PC-9 (cell line): ENCODE data around the gene PDE8A.

Experiments
- EZH2 ChIP-seq: fragments of 200-600 bp; sonication (generic); IDR thresholded peaks from 2 replicates; pipeline ENCODE4 v1.8.0; 2017; ENCODE audit warnings: antibody characterized with exemption, low read depth
- TF ChIP-seq, protein P1 (sequence below): fragments of 200-600 bp; sonication (generic); conservative IDR thresholded peaks from 2 replicates; pipeline ENCODE4 v1.6.1; 2017; ENCODE audit warnings: mixed run types, antibody characterized with exemption, mild to moderate bottlenecking, moderate library complexity

DNA sequence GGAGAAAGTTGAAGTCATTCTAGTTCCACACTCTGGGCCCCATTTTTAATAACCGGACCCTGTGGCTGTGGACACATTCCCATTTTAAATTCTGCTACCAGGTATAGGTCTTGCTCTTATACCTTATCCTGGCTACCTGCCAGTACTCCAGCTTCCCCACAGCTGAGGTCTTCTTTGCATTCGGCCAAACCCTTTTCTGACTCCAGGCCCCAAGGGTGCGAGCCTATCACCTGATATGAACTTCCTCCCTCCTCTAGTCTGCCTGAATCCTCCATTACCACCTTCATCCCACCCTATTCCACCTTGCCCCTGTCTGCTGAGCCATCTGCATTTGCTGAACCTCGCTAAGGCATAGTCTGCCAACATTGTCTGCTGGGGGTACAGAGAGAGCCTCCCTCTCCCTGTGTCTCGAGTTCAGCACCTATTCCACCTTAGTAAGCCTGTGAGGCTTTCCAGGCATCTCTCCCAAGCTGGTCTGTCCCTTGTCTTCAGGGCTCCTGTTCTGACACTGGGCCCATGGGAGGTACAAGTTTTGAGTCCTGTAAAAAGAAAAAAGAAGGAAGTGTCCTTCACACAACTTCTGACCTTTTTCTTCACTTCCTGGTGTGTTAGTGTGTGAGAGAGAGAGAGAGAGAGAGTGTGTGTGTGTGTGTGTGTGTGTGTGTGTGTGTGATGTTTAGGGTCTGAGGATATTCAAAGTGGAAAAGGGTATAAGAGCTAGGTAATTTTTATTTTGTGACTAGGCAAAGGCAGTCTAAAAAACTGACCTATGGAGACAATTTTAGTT is 27.0 kb downstream of the PDE8A start:
- no peak for TF ChIP-seq EZH2
- TF ChIP-seq, protein P1, sequence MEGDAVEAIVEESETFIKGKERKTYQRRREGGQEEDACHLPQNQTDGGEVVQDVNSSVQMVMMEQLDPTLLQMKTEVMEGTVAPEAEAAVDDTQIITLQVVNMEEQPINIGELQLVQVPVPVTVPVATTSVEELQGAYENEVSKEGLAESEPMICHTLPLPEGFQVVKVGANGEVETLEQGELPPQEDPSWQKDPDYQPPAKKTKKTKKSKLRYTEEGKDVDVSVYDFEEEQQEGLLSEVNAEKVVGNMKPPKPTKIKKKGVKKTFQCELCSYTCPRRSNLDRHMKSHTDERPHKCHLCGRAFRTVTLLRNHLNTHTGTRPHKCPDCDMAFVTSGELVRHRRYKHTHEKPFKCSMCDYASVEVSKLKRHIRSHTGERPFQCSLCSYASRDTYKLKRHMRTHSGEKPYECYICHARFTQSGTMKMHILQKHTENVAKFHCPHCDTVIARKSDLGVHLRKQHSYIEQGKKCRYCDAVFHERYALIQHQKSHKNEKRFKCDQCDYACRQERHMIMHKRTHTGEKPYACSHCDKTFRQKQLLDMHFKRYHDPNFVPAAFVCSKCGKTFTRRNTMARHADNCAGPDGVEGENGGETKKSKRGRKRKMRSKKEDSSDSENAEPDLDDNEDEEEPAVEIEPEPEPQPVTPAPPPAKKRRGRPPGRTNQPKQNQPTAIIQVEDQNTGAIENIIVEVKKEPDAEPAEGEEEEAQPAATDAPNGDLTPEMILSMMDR = no peak
